ENCODE measurements around the gene SEC22A. TPM values are rescaled to one million over a fixed set of nuclear protein-coding genes. Genes with fewer than 3 reads are reported as not detected.

SEC22A gene
- total RNA-seq, 1 donor from 2014 or later: 26.9 TPM

GRCh38 chr3:123307064-123307463, 105.3 kb downstream of the SEC22A start:
- TF ChIP-seq CTCF (IDR thresholded peaks at IDR 0.05; ENCODE audit: insufficient read depth, low read length, poor library complexity, severe bottlenecking): no peak
- no peak overlapping the region for H3K4me3 ChIP-seq (ENCODE audit: low read depth, low read length)
- no peak for DNase-seq (ENCODE audit: low read depth)
- H3K36me3 ChIP-seq (ENCODE audit: control insufficient read depth, insufficient read depth, low read length): no peaks in the 10 kb centered on the region
- peaks cover 9% of the 10 kb centered on the region for H3K27me3 ChIP-seq (ENCODE audit: control insufficient read depth, insufficient read depth, low read length)

DNA sequence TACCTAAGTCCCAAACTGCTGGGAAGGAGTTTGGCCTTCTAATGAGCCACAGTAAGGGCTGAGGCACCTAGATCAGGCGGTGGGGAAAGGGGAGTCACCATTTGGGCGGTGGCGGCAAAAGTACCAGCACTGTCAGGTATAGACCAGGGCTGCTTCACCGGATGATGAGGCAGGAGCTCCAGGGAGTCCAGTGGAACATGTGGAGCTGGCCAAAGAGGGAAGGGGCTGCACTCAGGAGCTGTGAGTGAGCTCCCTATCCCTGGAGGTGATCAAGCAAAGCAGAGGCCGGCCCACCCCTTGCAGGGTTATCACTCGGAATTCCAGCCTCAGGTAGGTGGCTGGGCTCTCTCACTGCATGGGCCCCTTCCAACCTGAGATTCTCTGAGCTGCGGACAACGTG, 108.4 kb downstream of the SEC22A start:
- no peak for DNase-seq (ENCODE audit: low read depth)
- TF ChIP-seq CTCF (IDR thresholded peaks at IDR 0.05; ENCODE audit: insufficient read depth, low read length, poor library complexity, severe bottlenecking): no peak
- H3K4me3 ChIP-seq (ENCODE audit: low read depth, low read length): no peak overlapping the region
- H3K27me3 ChIP-seq (ENCODE audit: control insufficient read depth, insufficient read depth, low read length): peaks cover 24% of the 10 kb centered on the region
- no peaks in the 10 kb centered on the region for H3K36me3 ChIP-seq (ENCODE audit: control insufficient read depth, insufficient read depth, low read length)

GRCh38 chr3:123310741-123311140, 109.0 kb downstream of the SEC22A start:
- no peak for DNase-seq (ENCODE audit: low read depth)

GRCh38 chr3:123311201-123311600, 109.5 kb downstream of the SEC22A start:
- TF ChIP-seq CTCF (IDR thresholded peaks at IDR 0.05; ENCODE audit: insufficient read depth, low read length, poor library complexity, severe bottlenecking): no peak
- H3K27me3 ChIP-seq (ENCODE audit: control insufficient read depth, insufficient read depth, low read length): peaks cover 25% of the 10 kb centered on the region
- no peak for DNase-seq (ENCODE audit: low read depth)
- H3K4me3 ChIP-seq (ENCODE audit: low read depth, low read length): no peak overlapping the region
- no peaks in the 10 kb centered on the region for H3K36me3 ChIP-seq (ENCODE audit: control insufficient read depth, insufficient read depth, low read length)

More at GRCh38 chr3:123310741-123311140, 109.0 kb downstream of the SEC22A start:
- Histone ChIP-seq H3K27me3 (ENCODE audit: control insufficient read depth, insufficient read depth, low read length) (peaks cover 26% of the 10 kb centered on the region), H3K36me3 (ENCODE audit: control insufficient read depth, insufficient read depth, low read length) (no peaks in the 10 kb centered on the region), H3K4me3 (ENCODE audit: low read depth, low read length) (no peak overlapping the region)
- no peak for TF ChIP-seq CTCF (IDR thresholded peaks at IDR 0.05; ENCODE audit: insufficient read depth, low read length, poor library complexity, severe bottlenecking)

DNA sequence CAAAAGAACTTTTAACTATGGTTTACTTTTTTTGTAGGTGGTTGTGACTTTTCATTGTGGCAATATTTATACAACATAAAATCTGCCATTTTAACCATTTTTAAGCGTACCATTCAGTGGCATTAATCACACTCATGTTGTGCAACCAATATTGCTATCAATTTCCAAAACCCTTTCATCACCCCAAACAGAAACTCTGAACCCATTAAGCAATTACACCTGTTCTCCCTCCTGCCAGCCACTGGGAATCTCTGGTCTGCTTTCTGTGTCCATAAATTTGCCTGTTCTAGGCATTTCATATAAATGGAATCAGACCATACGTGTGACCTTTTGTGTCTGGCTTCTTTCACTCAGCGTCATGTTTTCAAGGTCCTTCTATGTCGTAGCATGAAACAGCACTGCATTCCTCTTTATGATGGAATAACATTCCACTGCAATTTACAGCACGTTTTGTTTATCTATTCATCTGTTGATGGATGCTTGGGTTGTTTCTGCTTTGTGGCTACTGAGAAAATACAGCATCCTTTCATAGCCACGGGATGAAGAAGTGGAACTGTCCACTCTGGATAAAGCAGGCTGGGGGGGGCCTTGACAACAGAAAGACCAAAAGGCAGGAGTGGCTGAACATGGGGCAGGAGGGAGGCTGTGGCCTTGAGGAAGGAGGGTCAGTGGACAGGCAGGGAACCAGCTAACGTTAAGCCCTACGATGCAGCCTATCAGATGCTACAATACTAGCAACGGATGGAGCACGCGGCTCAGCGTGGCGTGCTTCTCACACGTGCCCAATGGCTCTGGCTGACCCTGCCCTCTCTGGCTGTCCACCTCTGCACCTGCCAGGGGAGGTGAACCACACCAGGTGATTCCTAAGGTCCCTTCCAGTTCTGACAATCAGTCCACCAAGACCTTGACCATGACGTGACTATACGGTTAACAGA, 110.9 kb downstream of the SEC22A start:
- no peak for DNase-seq (ENCODE audit: low read depth)
- Histone ChIP-seq H3K4me3 (ENCODE audit: low read depth, low read length) (no peak overlapping the region), H3K36me3 (ENCODE audit: control insufficient read depth, insufficient read depth, low read length) (no peaks in the 10 kb centered on the region), H3K27me3 (ENCODE audit: control insufficient read depth, insufficient read depth, low read length) (peaks cover 23% of the 10 kb centered on the region)
- no peak for TF ChIP-seq CTCF (IDR thresholded peaks at IDR 0.05; ENCODE audit: insufficient read depth, low read length, poor library complexity, severe bottlenecking)

All from kidney epithelial cell (primary cell).